IMR-90 (cell line): ENCODE results near the gene CRYBA4. TPM values are rescaled to one million over a fixed set of nuclear protein-coding genes. Genes with fewer than 3 reads are reported as not detected.

Source experiments
- ATAC-seq: fragments of 200-7000 bp; cut with Tn5 transposase; 2 replicates; pipeline ENCODE4 v1.9.1; 2020; ENCODE audit warnings: low read depth, mild to moderate bottlenecking, moderate library complexity
- BruUV-seq: library from RNA; stranded (reverse); fragments of 400-500 nt; replicated peaks from 2 replicates; lab custom pipeline; 2021; lab: Mats Ljungman, UMichigan
- CTCF ChIA-PET: fragments of 300-600 bp; formaldehyde crosslinking; extraction: SDS; loops from one replicate; lab custom pipeline; 2021; ENCODE audit warnings: antibody characterized with exemption; lab: Yijun Ruan, JAX
- POLR2A ChIA-PET: fragments of 300-600 bp; sonication (Branson Sonifier 250); formaldehyde crosslinking; loops from one replicate; lab custom pipeline; 2022; ENCODE audit warnings: antibody characterized with exemption; ENCODE audit not compliant: unreplicated experiment; lab: Charles Lee
- DNase-seq: peaks from one replicate; pipeline ENCODE4 v3.0.0; 2013
- H2AFZ ChIP-seq: replicated peaks from 2 replicates; pipeline ENCODE3; 2013; ENCODE audit warnings: low read length, mild to moderate bottlenecking; ENCODE audit not compliant: poor library complexity
- H2AK5ac ChIP-seq: 2 replicates; pipeline ENCODE4 v1.6.1; 2013; ENCODE audit warnings: low read depth, low read length, inconsistent platforms
- H2AK9ac ChIP-seq: replicated peaks from 2 replicates; pipeline ENCODE3; 2013; ENCODE audit warnings: mild to moderate bottlenecking, low read depth, low read length, moderate library complexity; ENCODE audit not compliant: poor library complexity
- H2BK120ac ChIP-seq: 2 replicates; pipeline ENCODE4 v1.6.1; 2013; ENCODE audit warnings: low read depth, low read length, inconsistent platforms
- H2BK15ac ChIP-seq: 3 replicates; pipeline ENCODE4 v1.6.1; 2013; ENCODE audit warnings: low read depth, low read length, inconsistent platforms
- H2BK20ac ChIP-seq: 2 replicates; pipeline ENCODE4 v1.6.1; 2013; ENCODE audit warnings: low read depth, mild to moderate bottlenecking, inconsistent platforms, low read length, moderate library complexity
- H2BK5ac ChIP-seq: 2 replicates; pipeline ENCODE4 v1.6.1; 2013; ENCODE audit warnings: mild to moderate bottlenecking, low read depth, low read length, inconsistent platforms; ENCODE audit not compliant: poor library complexity, severe bottlenecking
- H3K14ac ChIP-seq: replicated peaks from 2 replicates; pipeline ENCODE4 v1.6.1; 2013; ENCODE audit warnings: low read depth, low read length, inconsistent platforms
- H3K18ac ChIP-seq: 2 replicates; pipeline ENCODE4 v1.6.1; 2013; ENCODE audit warnings: low read depth, low read length, control low read depth
- H3K23ac ChIP-seq: 2 replicates; pipeline ENCODE4 v1.6.1; 2013; ENCODE audit warnings: low read depth, low read length, inconsistent platforms
- H3K27ac ChIP-seq: 2 replicates; pipeline ENCODE4 v1.5.1; 2013; ENCODE audit warnings: mild to moderate bottlenecking, control low read depth, low read length; ENCODE audit not compliant: insufficient read depth
- H3K27me3 ChIP-seq: 2 replicates; pipeline ENCODE4 v1.6.1; 2013; ENCODE audit warnings: low read length; ENCODE audit not compliant: control insufficient read depth, insufficient read depth
- H3K36me3 ChIP-seq: 2 replicates; pipeline ENCODE4 v1.6.1; 2013; ENCODE audit warnings: low read length, mixed read lengths; ENCODE audit not compliant: control insufficient read depth, insufficient read depth
- H3K4ac ChIP-seq: 2 replicates; pipeline ENCODE4 v1.6.1; 2013; ENCODE audit warnings: low read depth, low read length, inconsistent platforms
- H3K4me1 ChIP-seq: 2 replicates; pipeline ENCODE4 v1.6.1; 2013; ENCODE audit warnings: low read length, mixed read lengths; ENCODE audit not compliant: control insufficient read depth, insufficient read depth
- H3K4me2 ChIP-seq: 2 replicates; pipeline ENCODE4 v1.6.1; 2013; ENCODE audit warnings: low read depth, mild to moderate bottlenecking, control low read depth, low read length, moderate library complexity
- H3K4me3 ChIP-seq: 2 replicates; pipeline ENCODE4 v1.5.1; 2013; ENCODE audit warnings: low read depth, mild to moderate bottlenecking, control low read depth, low read length, moderate library complexity; ENCODE audit not compliant: insufficient read depth
- H3K56ac ChIP-seq: 2 replicates; pipeline ENCODE4 v1.6.1; 2013; ENCODE audit warnings: low read length, inconsistent platforms; ENCODE audit not compliant: insufficient read depth; ENCODE audit errors: extremely low read depth
- H3K79me1 ChIP-seq, 2 experiments: 2 replicates each; pipeline ENCODE4 v1.6.1; 2013; ENCODE audit warnings: low read length in 2 of 2, inconsistent platforms in 1 of 2, low read depth in 1 of 2
- H3K9ac ChIP-seq: 2 replicates; pipeline ENCODE4 v1.6.1; 2013; ENCODE audit warnings: low read depth, low read length, control low read depth
- H3K9me1 ChIP-seq: 2 replicates; pipeline ENCODE4 v1.6.1; 2013; ENCODE audit warnings: low read length, inconsistent platforms; ENCODE audit not compliant: insufficient read depth
- H3K9me3 ChIP-seq: 2 replicates; pipeline ENCODE4 v1.6.1; 2013; ENCODE audit warnings: low read length; ENCODE audit not compliant: control insufficient read depth, insufficient read depth
- H4K20me1 ChIP-seq: 2 replicates; pipeline ENCODE4 v1.6.1; 2013; ENCODE audit warnings: low read length, inconsistent platforms; ENCODE audit not compliant: insufficient read depth
- H4K5ac ChIP-seq: 2 replicates; pipeline ENCODE4 v1.6.1; 2013; ENCODE audit warnings: mild to moderate bottlenecking, low read depth, low read length, control low read depth
- H4K8ac ChIP-seq, 2 experiments: 2 replicates each; pipeline ENCODE4 v1.6.1; 2013; ENCODE audit warnings: low read depth in 2 of 2, low read length in 2 of 2, control low read depth in 1 of 2, inconsistent platforms in 1 of 2
- H4K91ac ChIP-seq: 2 replicates; pipeline ENCODE4 v1.6.1; 2013; ENCODE audit warnings: low read depth, low read length, inconsistent platforms; ENCODE audit not compliant: insufficient read depth
- BHLHE40 ChIP-seq: fragments of 150-350 bp; IDR thresholded peaks from 2 replicates; pipeline ENCODE4 v1.6.1; 2016; ENCODE audit warnings: mild to moderate bottlenecking, low read depth, low read length
- CEBPB ChIP-seq: IDR thresholded peaks from 2 replicates; pipeline ENCODE4 v1.6.1; 2012; ENCODE audit warnings: low read depth, low read length, improper control_type of control experiment
- FOS ChIP-seq: fragments of 150-350 bp; IDR thresholded peaks from 2 replicates; pipeline ENCODE4 v1.6.1; 2016; ENCODE audit warnings: low read depth, low read length
- MAZ ChIP-seq: IDR thresholded peaks from 2 replicates; pipeline ENCODE4 v1.6.1; 2012; ENCODE audit warnings: low read depth, mild to moderate bottlenecking, low read length, improper control_type of control experiment, moderate library complexity, borderline replicate concordance
- MXI1 ChIP-seq: IDR thresholded peaks from 2 replicates; pipeline ENCODE4 v1.6.1; 2012; ENCODE audit warnings: low read depth, mild to moderate bottlenecking, low read length, moderate library complexity, borderline replicate concordance
- POLR2A ChIP-seq: IDR thresholded peaks from 2 replicates; pipeline ENCODE4 v1.6.1; 2012; ENCODE audit warnings: mild to moderate bottlenecking, low read depth, low read length
- RAD21 ChIP-seq: IDR thresholded peaks from 2 replicates; pipeline ENCODE4 v1.6.1; 2012; ENCODE audit warnings: low read length, improper control_type of control experiment
- USF2 ChIP-seq: fragments of 150-350 bp; IDR thresholded peaks from 2 replicates; pipeline ENCODE4 v1.6.1; 2017; ENCODE audit warnings: mild to moderate bottlenecking, antibody characterized with exemption, low read length, low read depth
- WGBS, 2 experiments: methylation state at CpG; one replicate each; pipeline versions ENCODE4 v1.1.5 to v1.1.7; 2013; ENCODE audit warnings: missing lambda C conversion rate in 2 of 2; ENCODE audit not compliant: insufficient read length in 1 of 2; ENCODE audit errors: extremely low coverage in 2 of 2; 5-methylcytosine and 5-hydroxymethylcytosine counted together
- dilution Hi-C: fragments of 300-500 bp; cut with HindIII; formaldehyde crosslinking; loops from one replicate; pipeline ENCODE4 v1.14.3; 2018; ENCODE audit warnings: low sequenced_read_pairs; ENCODE audit not compliant: unreplicated experiment
- in situ Hi-C: fragments of 300-500 bp; cut with MboI; formaldehyde crosslinking; loops from 3 replicates; pipeline ENCODE4 v1.14.3; 2019; ENCODE audit warnings: low sequenced_read_pairs, inconsistent platforms, mixed read lengths
- intact Hi-C: fragments of 100-400 bp; cut with micrococcal nuclease; formaldehyde crosslinking; loops from 2 replicates; pipeline ENCODE4 v1.10.0; 2022
- polyA plus RNA-seq, 3 experiments: library from polyadenylated mRNA; depleted of rRNA; stranded (reverse); fragments of >200 nt; gene quantifications; 2 replicates each; pipeline ENCODE4 v1.2.3, GENCODE V29; 2012; ENCODE audit warnings: low replicate concordance in 1 of 3
- total RNA-seq: library from RNA; depleted of rRNA; stranded (reverse); fragments of >200 nt; gene quantifications from 2 replicates; pipeline ENCODE4 v1.2.3, GENCODE V29; 2012
- TF ChIP-seq, protein P1 (sequence below): fragments of 150-350 bp; IDR thresholded peaks from 2 replicates; pipeline ENCODE4 v1.6.1; 2016; ENCODE audit warnings: low read depth, mild to moderate bottlenecking, low read length, moderate library complexity, borderline replicate concordance

The CRYBA4 gene
- total and polyA plus RNA-seq, 2 of the 4 experiments (the other 2 are of a cell fraction), result not detected

DNA sequence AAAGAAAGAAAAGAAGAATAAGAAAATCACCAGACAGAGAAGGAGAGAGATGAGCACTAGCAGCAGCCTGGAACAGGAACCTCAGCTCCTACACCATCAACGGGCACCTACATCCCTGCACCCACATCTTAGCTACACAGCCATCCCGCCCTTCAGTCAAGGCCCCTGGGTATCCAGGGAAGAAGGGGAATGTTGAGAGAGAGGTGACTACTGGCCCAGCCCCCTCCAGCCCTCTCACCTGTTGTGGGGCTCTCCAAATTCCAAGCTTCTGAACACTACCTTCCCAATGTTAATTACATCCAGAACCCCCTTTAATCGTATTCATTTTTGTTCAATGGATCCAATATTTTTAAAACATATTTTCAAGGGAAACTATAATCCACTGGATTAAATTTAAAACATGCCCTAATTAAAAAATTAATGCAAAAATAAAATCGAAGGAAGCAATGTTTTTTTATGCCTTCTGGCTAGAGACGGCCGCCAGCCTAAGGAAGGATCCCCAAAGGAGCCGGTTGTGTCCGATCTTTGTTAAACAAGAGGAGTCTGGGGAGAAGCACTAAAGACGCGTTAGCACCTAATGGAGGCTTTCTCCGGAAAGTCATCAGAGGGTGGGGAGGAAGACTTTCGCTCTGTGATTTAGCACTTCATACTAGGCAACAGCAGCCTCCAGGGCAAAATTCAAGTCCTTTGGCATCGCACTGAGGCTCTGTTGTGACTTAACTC lies 41.4 kb upstream of the CRYBA4 start:
- ChIA-PET POLR2A (no interaction called here), CTCF (no interaction called here)
- 0 out of 2 replicates have a peak overlapping the region, but pooled peaks have one; percentile 11 for H3K23ac ChIP-seq
- no peak overlapping the region for H4K91ac ChIP-seq
- no peak overlapping the region for H2BK5ac ChIP-seq
- ATAC-seq, result no peak
- no CpG with 5 or more reads among the region's 13 CpGs for WGBS, 2 experiments
- no peak overlapping the region for H2AK9ac ChIP-seq
- peaks cover 28% of the 10 kb centered on the region for H3K9me1 ChIP-seq
- H3K9me3 ChIP-seq, result no peaks in the 10 kb centered on the region
- H3K27me3 ChIP-seq, result no peaks in the 10 kb centered on the region
- TF ChIP-seq RAD21 (no peak), POLR2A (no peak), BHLHE40 (no peak), MAZ (no peak), CEBPB (no peak), USF2 (no peak), FOS (no peak), MXI1 (no peak)
- TF ChIP-seq, protein P1, sequence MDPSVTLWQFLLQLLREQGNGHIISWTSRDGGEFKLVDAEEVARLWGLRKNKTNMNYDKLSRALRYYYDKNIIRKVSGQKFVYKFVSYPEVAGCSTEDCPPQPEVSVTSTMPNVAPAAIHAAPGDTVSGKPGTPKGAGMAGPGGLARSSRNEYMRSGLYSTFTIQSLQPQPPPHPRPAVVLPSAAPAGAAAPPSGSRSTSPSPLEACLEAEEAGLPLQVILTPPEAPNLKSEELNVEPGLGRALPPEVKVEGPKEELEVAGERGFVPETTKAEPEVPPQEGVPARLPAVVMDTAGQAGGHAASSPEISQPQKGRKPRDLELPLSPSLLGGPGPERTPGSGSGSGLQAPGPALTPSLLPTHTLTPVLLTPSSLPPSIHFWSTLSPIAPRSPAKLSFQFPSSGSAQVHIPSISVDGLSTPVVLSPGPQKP, result no peak
- no peak overlapping the region for H3K4ac ChIP-seq
- H3K27ac ChIP-seq, result no peak overlapping the region
- H4K8ac ChIP-seq, result no peak overlapping the region
- H3K4me1 ChIP-seq, result peaks cover 8% of the 10 kb centered on the region
- no peak overlapping the region for H2AK5ac ChIP-seq
- H3K18ac ChIP-seq, result no peak overlapping the region
- no peak overlapping the region for H2AFZ ChIP-seq
- dilution Hi-C loops, result no loop called here
- H4K20me1 ChIP-seq, result peaks cover 42% of the 10 kb centered on the region; the same call in 1 of the 2 replicates
- H3K36me3 ChIP-seq, result no peaks in the 10 kb centered on the region; the same call in 1 of the 2 replicates
- BruUV-seq, result no TSS peak
- no peak overlapping the region for H2BK20ac ChIP-seq
- no peak overlapping the region for H3K4me2 ChIP-seq
- DNase-seq, result no peak
- H3K79me1 ChIP-seq, result peaks cover 33 to 84% of the 10 kb centered on the region in 2 experiments
- no peak overlapping the region for H3K56ac ChIP-seq
- no peak overlapping the region for H2BK15ac ChIP-seq
- H2BK120ac ChIP-seq, result no peak overlapping the region
- H3K9ac ChIP-seq, result no peak overlapping the region
- H3K4me3 ChIP-seq, result no peak overlapping the region
- H3K14ac ChIP-seq, result no peak overlapping the region
- H4K5ac ChIP-seq, result no peak overlapping the region
- in situ Hi-C loops, result no loop called here
- intact Hi-C loops, result no loop called here
